Keratinocyte (primary cell): Measurements from ENCODE around the gene TMEM150A. TPM values are rescaled to one million over a fixed set of nuclear protein-coding genes. Genes with fewer than 3 reads are reported as not detected.

Experiments
- DNase-seq: peaks from one replicate; pipeline ENCODE4 v3.0.0-alpha.2; 2011; ENCODE audit warnings: low read depth, missing footprints, low spot score
- FAIRE-seq: peaks from 2 replicates; lab custom pipeline; 2011; peaks lifted over from hg19 to GRCh38; lab: Jason Lieb, UNC
- H2AFZ ChIP-seq: 2 replicates; pipeline ENCODE4 v1.6.0; 2012; ENCODE audit warnings: low read length, control low read depth, inconsistent platforms; ENCODE audit not compliant: control insufficient read depth
- H3K27ac ChIP-seq: 2 replicates; pipeline ENCODE4 v1.5.1; 2011; ENCODE audit warnings: low read length; ENCODE audit not compliant: control insufficient read depth, insufficient read depth
- H3K27me3 ChIP-seq: 3 replicates; pipeline ENCODE4 v1.6.0; 2011; ENCODE audit warnings: low read length; ENCODE audit not compliant: control insufficient read depth, insufficient read depth; ENCODE audit errors: extremely low read depth
- H3K36me3 ChIP-seq, 2 experiments: 2 replicates in 1 of 2; 3 replicates in 1 of 2; pipeline ENCODE4 v1.5.1; 2011; ENCODE audit warnings: low read length in 2 of 2, mild to moderate bottlenecking in 1 of 2; ENCODE audit not compliant: control insufficient read depth in 2 of 2, insufficient read depth in 2 of 2; ENCODE audit errors: extremely low read depth in 1 of 2
- H3K4me1 ChIP-seq: 3 replicates; pipeline ENCODE4 v1.5.1; 2011; ENCODE audit warnings: low read length; ENCODE audit not compliant: control insufficient read depth, insufficient read depth; ENCODE audit errors: extremely low read depth
- H3K4me2 ChIP-seq: 3 replicates; pipeline ENCODE4 v1.6.0; 2011; ENCODE audit warnings: low read depth, low read length; ENCODE audit not compliant: control insufficient read depth, insufficient read depth; ENCODE audit errors: extremely low read depth
- H3K4me3 ChIP-seq, 3 experiments: fragments of 200-600 bp in 1 of 3; sonication (generic) in 1 of 3; 2 replicates in 2 of 3; 3 replicates in 1 of 3; pipeline ENCODE4 v1.5.1; 2011 to 2016; ENCODE audit warnings: low read length in 3 of 3, mild to moderate bottlenecking in 3 of 3, control low read depth in 2 of 3, inconsistent platforms in 1 of 3, low read depth in 1 of 3, mixed read lengths in 1 of 3, mixed run types in 1 of 3, moderate library complexity in 1 of 3; ENCODE audit not compliant: control insufficient read depth in 2 of 3, insufficient read depth in 2 of 3; ENCODE audit errors: extremely low read depth in 1 of 3
- H3K79me2 ChIP-seq: 2 replicates; pipeline ENCODE4 v1.6.0; 2012; ENCODE audit warnings: low read length; ENCODE audit not compliant: control insufficient read depth, insufficient read depth
- H3K9ac ChIP-seq: 3 replicates; pipeline ENCODE4 v1.6.0; 2011; ENCODE audit warnings: low read length; ENCODE audit not compliant: control insufficient read depth, insufficient read depth; ENCODE audit errors: extremely low read depth
- H3K9me1 ChIP-seq: 3 replicates; pipeline ENCODE4 v1.6.0; 2011; ENCODE audit warnings: low read length; ENCODE audit not compliant: control insufficient read depth, insufficient read depth; ENCODE audit errors: extremely low read depth
- H3K9me3 ChIP-seq: 2 replicates; pipeline ENCODE4 v1.5.1; 2012; ENCODE audit warnings: low read depth, low read length; ENCODE audit not compliant: control insufficient read depth
- H4K20me1 ChIP-seq: 3 replicates; pipeline ENCODE4 v1.6.0; 2011; ENCODE audit warnings: low read length; ENCODE audit not compliant: control insufficient read depth, insufficient read depth; ENCODE audit errors: extremely low read depth
- CTCF ChIP-seq, 3 experiments: IDR thresholded peaks in 1 of 3; conservative IDR thresholded peaks in 1 of 3; optimal IDR thresholded peaks in 1 of 3; 2 replicates in 2 of 3; 3 replicates in 1 of 3; pipeline versions ENCODE3 to v1.5.1; 2011; ENCODE audit warnings: low read length in 3 of 3, mild to moderate bottlenecking in 3 of 3, moderate library complexity in 2 of 3, control low read depth in 1 of 3, inconsistent platforms in 1 of 3; ENCODE audit not compliant: insufficient read depth in 2 of 3; ENCODE audit errors: extremely low read depth in 1 of 3
- EZH2 ChIP-seq: IDR thresholded peaks from one replicate; pipeline ENCODE4 v1.6.1; 2012; ENCODE audit warnings: inconsistent platforms, mild to moderate bottlenecking, low read length, moderate library complexity
- dilution Hi-C: fragments of 300-500 bp; cut with MboI; formaldehyde crosslinking; loops from one replicate; pipeline ENCODE4 v1.7.0; 2020; ENCODE audit warnings: low sequenced_read_pairs; ENCODE audit not compliant: extremely low pct_ligation_motif_present
- polyA plus RNA-seq, 5 experiments: library from polyadenylated mRNA; depleted of rRNA in 3 of 5; stranded (reverse) in 3 of 5; stranded (forward) in 1 of 5; unstranded in 1 of 5; fragments of >200 nt; gene quantifications; 1 replicate in 1 of 5; 2 replicates in 3 of 5; 3 replicates in 1 of 5; pipeline versions ENCODE4 v1.2.1 to v1.2.3, GENCODE V29; 2011 to 2012; ENCODE audit warnings: missing spikeins in 2 of 5, low read depth in 1 of 5, low replicate concordance in 1 of 5

Gene TMEM150A
- polyA plus RNA-seq, 1 donor (not counting 4 experiments of a cell fraction or from before 2014, with no cell fraction given): 7.7 TPM

- Histone ChIP-seq H3K27me3 (no peaks in the 10 kb centered on the region), H4K20me1 (no peaks in the 10 kb centered on the region), H3K36me3 (peaks cover 7 to 26% of the 10 kb centered on the region in 2 experiments), H3K27ac (peak within 1 kb of the TSS; percentile 91), H3K4me2 (peak within 1 kb of the TSS; percentile 94), H3K9ac (peak within 1 kb of the TSS; percentile 89), H3K4me1 (peaks cover 21% of the 10 kb centered on the region), H3K9me3 (no peaks in the 10 kb centered on the region), H3K9me1 (no peaks in the 10 kb centered on the region), H3K4me3 (peak within 1 kb of the TSS; percentile 85 to 98 (median 87)), H2AFZ (peak within 1 kb of the TSS; percentile 93), H3K79me2 (peaks cover 19% of the 10 kb centered on the region)
- dilution Hi-C loops: no loop called here
- no peak for TF ChIP-seq EZH2
- no peak for TF ChIP-seq CTCF (optimal IDR thresholded peaks at IDR 0.05 in 1 of 3, IDR thresholded peaks at IDR 0.05 in 1 of 3, conservative IDR thresholded peaks at IDR 0.05 in 1 of 3; ENCODE audit: extremely low read depth in 1 of 3, insufficient read depth in 2 of 3, low read length in 3 of 3)
- FAIRE-seq (peak; percentile 89), DNase-seq (peak; percentile 95)
Measured at GRCh38 chr2:85595301-85596025, 7.0 kb downstream of the TMEM150A start, which contains the start of gene RNF181. Gene RNF181 (plus strand): TSS chr2:85595745. CDS start chr2:85595764, 19 bp downstream.

GRCh38 chr2:85594715-85595300, 7.7 kb downstream of the TMEM150A start:
- Histone ChIP-seq H3K4me3 (peak overlapping the region; percentile 85 to 98 (median 87)), H3K4me2 (peak overlapping the region; percentile 94), H4K20me1 (no peaks in the 10 kb centered on the region), H3K9me1 (no peaks in the 10 kb centered on the region), H3K27ac (peak overlapping the region; percentile 91), H3K9ac (peak overlapping the region; percentile 89), H3K9me3 (no peaks in the 10 kb centered on the region), H2AFZ (peak overlapping the region; percentile 93), H3K4me1 (peaks cover 24% of the 10 kb centered on the region), H3K79me2 (peaks cover 19% of the 10 kb centered on the region), H3K36me3 (peaks cover 7 to 22% of the 10 kb centered on the region in 2 experiments), H3K27me3 (no peaks in the 10 kb centered on the region)
- DNase-seq: no peak
- TF ChIP-seq EZH2: no peak
- TF ChIP-seq CTCF (optimal IDR thresholded peaks at IDR 0.05 in 1 of 3, IDR thresholded peaks at IDR 0.05 in 1 of 3, conservative IDR thresholded peaks at IDR 0.05 in 1 of 3; ENCODE audit: extremely low read depth in 1 of 3, insufficient read depth in 2 of 3, low read length in 3 of 3): no peak
- FAIRE-seq: no peak
- dilution Hi-C loops: no loop called here
